ENCODE measurements around the gene TIMP3.

DNA sequence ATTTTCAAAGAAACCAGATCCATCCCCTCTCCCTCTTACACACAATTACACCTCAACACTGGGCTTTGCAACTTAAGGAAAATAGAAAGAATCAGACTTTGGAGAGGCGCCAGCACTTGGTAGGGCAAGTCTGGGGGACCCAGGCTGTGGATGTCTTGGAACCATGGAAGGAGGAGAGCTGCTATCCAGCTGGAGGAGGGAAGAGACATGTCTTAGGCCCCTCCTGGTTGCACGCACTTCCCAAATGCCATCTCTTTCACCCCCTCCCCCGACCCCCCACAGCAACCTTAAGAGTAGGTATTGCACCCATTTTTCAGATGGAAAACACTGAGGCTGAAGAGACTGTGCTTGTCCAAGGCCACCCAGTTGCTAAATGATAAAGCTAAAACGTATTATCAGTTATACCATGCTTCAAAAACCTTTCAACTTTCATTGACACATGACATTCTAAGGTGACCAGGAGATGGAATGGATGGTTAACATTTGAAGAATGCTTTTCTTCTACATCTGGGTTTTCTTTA lies 3.9 kb downstream of the TIMP3 start:
- TF ChIP-seq, protein P1, sequence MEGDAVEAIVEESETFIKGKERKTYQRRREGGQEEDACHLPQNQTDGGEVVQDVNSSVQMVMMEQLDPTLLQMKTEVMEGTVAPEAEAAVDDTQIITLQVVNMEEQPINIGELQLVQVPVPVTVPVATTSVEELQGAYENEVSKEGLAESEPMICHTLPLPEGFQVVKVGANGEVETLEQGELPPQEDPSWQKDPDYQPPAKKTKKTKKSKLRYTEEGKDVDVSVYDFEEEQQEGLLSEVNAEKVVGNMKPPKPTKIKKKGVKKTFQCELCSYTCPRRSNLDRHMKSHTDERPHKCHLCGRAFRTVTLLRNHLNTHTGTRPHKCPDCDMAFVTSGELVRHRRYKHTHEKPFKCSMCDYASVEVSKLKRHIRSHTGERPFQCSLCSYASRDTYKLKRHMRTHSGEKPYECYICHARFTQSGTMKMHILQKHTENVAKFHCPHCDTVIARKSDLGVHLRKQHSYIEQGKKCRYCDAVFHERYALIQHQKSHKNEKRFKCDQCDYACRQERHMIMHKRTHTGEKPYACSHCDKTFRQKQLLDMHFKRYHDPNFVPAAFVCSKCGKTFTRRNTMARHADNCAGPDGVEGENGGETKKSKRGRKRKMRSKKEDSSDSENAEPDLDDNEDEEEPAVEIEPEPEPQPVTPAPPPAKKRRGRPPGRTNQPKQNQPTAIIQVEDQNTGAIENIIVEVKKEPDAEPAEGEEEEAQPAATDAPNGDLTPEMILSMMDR (conservative IDR thresholded peaks at IDR 0.05; ENCODE audit: low read depth, low read length): no peak
- no peak for TF ChIP-seq EZH2 (IDR thresholded peaks at IDR 0.05; ENCODE audit: borderline replicate concordance, low read depth, low read length, poor library complexity, severe bottlenecking)

All from A673 (cell line).